Measurements from ENCODE around the gene ITGA1.

The ITGA1 gene

GRCh38 chr5:52854301-52854700 lies 66.6 kb downstream of the ITGA1 start:
- DNase-seq (ENCODE audit: low read depth), result no peak
- TF ChIP-seq, protein P1, sequence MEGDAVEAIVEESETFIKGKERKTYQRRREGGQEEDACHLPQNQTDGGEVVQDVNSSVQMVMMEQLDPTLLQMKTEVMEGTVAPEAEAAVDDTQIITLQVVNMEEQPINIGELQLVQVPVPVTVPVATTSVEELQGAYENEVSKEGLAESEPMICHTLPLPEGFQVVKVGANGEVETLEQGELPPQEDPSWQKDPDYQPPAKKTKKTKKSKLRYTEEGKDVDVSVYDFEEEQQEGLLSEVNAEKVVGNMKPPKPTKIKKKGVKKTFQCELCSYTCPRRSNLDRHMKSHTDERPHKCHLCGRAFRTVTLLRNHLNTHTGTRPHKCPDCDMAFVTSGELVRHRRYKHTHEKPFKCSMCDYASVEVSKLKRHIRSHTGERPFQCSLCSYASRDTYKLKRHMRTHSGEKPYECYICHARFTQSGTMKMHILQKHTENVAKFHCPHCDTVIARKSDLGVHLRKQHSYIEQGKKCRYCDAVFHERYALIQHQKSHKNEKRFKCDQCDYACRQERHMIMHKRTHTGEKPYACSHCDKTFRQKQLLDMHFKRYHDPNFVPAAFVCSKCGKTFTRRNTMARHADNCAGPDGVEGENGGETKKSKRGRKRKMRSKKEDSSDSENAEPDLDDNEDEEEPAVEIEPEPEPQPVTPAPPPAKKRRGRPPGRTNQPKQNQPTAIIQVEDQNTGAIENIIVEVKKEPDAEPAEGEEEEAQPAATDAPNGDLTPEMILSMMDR (IDR thresholded peaks at IDR 0.05; ENCODE audit: low read length, missing control alignments), result no peak
- no peak overlapping the region for H3K4me3 ChIP-seq (replicated peaks; ENCODE audit: low read depth, low read length)

DNA sequence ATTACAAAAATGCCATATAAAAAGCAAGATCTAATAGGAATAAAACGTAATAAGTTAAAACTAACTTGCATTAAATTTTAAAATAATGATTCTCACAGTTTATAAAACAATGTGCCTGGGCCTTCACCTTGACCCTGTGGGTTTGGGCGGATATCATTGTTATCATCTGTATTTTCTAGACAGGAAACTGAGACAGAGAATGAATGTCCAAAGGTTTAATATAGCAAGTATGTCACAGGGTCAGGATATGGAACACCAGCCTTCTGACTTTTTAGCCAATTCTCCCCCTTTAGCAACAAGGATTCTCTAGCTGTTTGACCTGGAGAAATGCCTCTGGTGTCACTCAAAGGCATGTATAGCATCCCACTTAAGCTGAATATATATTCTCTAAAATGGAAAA lies 67.2 kb downstream of the ITGA1 start:
- DNase-seq (ENCODE audit: low read depth), result no peak
- TF ChIP-seq, protein P1 (IDR thresholded peaks at IDR 0.05; ENCODE audit: low read length, missing control alignments), result no peak
- no peak overlapping the region for H3K4me3 ChIP-seq (replicated peaks; ENCODE audit: low read depth, low read length)

- H3K4me3 ChIP-seq (replicated peaks; ENCODE audit: low read depth, low read length), result no peak overlapping the region
- DNase-seq (ENCODE audit: low read depth), result peak; percentile 12
- TF ChIP-seq, protein P1 (IDR thresholded peaks at IDR 0.05; ENCODE audit: low read length, missing control alignments), result no peak
Observed at GRCh38 chr5:52856564-52856963, 68.8 kb downstream of the ITGA1 start.

DNA sequence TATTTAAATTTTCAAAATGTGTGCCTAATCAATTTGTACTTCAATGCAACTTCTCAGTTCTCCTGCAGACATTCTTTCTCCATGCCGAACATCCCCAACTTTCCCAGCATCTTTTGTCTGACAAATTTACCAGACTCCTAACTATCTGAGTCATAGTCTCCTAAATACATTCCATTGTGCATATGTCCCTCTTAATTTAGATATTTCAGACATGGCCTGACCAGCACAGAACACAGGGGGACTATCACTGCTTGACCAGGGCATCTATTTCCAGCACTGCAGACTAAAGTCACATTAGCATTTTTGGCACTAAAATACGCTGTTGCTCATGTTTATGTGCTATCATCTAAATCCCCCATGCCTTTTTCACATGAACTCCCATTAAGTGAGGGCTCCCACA lies 71.9 kb downstream of the ITGA1 start:
- TF ChIP-seq, protein P1 (IDR thresholded peaks at IDR 0.05; ENCODE audit: low read length, missing control alignments), result no peak
- peak; percentile 87 for DNase-seq (ENCODE audit: low read depth)
- no peak overlapping the region for H3K4me3 ChIP-seq (replicated peaks; ENCODE audit: low read depth, low read length)

DNA sequence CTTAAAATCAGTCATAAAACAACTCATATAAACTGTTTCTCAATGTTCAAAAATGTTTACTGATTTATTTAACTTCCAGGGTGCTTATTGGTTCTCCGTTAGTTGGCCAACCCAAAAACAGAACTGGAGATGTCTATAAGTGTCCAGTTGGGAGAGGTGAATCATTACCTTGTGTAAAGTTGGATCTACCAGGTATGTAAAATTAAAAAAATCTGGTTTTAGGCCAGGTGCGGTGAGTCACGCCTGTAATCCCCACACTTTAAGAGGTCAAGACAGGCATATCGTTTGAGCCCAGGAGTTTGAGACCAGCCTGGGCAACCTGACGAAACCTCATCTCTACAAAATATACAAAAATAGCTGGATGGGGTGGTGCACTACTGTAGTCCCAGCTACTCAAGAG lies 73.7 kb downstream of the ITGA1 start:
- TF ChIP-seq, protein P1 (IDR thresholded peaks at IDR 0.05; ENCODE audit: low read length, missing control alignments), result no peak
- H3K4me3 ChIP-seq (replicated peaks; ENCODE audit: low read depth, low read length), result no peak overlapping the region
- no peak for DNase-seq (ENCODE audit: low read depth)

DNA sequence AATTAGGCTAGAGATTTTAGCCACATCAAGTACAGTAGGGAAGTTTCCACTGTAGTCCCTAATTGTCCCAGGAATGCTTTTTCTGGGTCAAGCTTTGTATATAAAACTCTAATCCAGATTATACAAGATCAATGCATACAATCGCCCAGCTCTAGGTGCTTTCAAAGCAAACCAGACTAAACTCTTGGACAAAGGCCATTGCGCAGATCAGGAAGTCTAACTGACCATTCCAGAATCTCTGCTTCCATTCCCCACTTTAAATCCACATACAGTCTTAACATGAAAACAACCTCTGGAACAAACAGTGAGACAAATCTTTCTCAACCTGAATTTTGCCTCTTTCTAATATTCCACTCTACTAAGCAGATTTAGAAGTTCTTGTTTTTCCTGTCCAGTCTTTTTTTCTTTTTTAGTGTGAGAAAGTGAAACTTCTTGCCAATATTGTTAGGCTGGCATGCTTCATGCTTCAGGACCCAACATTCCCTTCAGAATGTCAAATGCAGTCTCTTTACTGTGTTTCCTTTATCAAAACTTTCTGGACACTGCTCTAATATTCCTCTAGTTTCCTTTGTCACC lies 76.1 kb downstream of the ITGA1 start:
- H3K4me3 ChIP-seq (replicated peaks; ENCODE audit: low read depth, low read length), result no peak overlapping the region
- peak; percentile 23 for DNase-seq (ENCODE audit: low read depth)
- TF ChIP-seq, protein P1 (IDR thresholded peaks at IDR 0.05; ENCODE audit: low read length, missing control alignments), result no peak

DNA sequence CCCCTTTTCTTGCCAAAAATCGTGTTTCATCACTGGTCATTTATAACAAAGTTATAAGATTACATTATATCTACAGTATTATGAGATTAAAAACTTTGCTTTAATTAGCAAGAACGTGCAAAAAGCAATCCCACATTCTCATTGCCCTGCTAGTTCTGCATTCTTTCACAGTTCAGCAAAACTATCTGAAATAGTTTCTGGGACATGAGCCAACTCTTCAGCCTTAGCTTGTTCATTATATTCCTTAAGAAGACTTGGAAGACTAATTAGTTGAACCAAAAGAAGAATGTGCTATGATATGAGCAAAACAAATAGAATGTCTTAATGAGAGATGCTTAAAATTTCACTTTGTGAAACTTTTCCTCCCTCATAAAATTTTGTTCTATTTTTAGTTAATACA lies 76.7 kb downstream of the ITGA1 start:
- TF ChIP-seq, protein P1 (IDR thresholded peaks at IDR 0.05; ENCODE audit: low read length, missing control alignments), result no peak
- peak; percentile 75 for DNase-seq (ENCODE audit: low read depth)
- H3K4me3 ChIP-seq (replicated peaks; ENCODE audit: low read depth, low read length), result no peak overlapping the region
